Measurements from ENCODE around the gene STRIP1. TPM values are rescaled to one million over a fixed set of nuclear protein-coding genes. Genes with fewer than 3 reads are reported as not detected.
"Not testable (repeated sequence)": the region's sequence is repeated elsewhere in the genome, so short reads cannot be mapped to it uniquely, and the experiment has no call there.

Gene STRIP1
- total RNA-seq, 1 experiment from 2014 or later: 22.5 TPM

GRCh38 chr1:110068646-110069403 lies 34.4 kb downstream of the STRIP1 start:
- no peak for DNase-seq (ENCODE audit: extremely low read depth, low read depth)

GRCh38 chr1:110069404-110070281 lies 35.2 kb downstream of the STRIP1 start:
- no peak for DNase-seq (ENCODE audit: extremely low read depth, low read depth)

- no peak for DNase-seq (ENCODE audit: extremely low read depth, low read depth)
Measured at GRCh38 chr1:110070282-110070669, 35.9 kb downstream of the STRIP1 start.

- no peak for DNase-seq (ENCODE audit: extremely low read depth, low read depth)
Measured at GRCh38 chr1:110070671-110071242, 36.3 kb downstream of the STRIP1 start, which contains the start of gene ALX3. Gene ALX3 (minus strand): TSS chr1:110070672. CDS start chr1:110070612, 60 bp downstream.

- DNase-seq (ENCODE audit: extremely low read depth, low read depth): no peak
Measured at GRCh38 chr1:110074166-110074565, 39.7 kb downstream of the STRIP1 start.

GRCh38 chr1:110076789-110077500 lies 42.5 kb downstream of the STRIP1 start:
- no peak for DNase-seq (ENCODE audit: extremely low read depth, low read depth)

GRCh38 chr1:110079995-110080394 lies 45.6 kb downstream of the STRIP1 start:
- DNase-seq (ENCODE audit: extremely low read depth, low read depth): not testable (repeated sequence)

GRCh38 chr1:110081061-110081460 lies 46.6 kb downstream of the STRIP1 start:
- no peak for DNase-seq (ENCODE audit: extremely low read depth, low read depth)

- DNase-seq (ENCODE audit: extremely low read depth, low read depth): no peak
Measured at GRCh38 chr1:110082477-110082876, 48.1 kb downstream of the STRIP1 start.

- DNase-seq (ENCODE audit: extremely low read depth, low read depth): no peak
Measured at GRCh38 chr1:110083061-110083865, 48.8 kb downstream of the STRIP1 start.

- DNase-seq (ENCODE audit: extremely low read depth, low read depth): no peak
Measured at GRCh38 chr1:110083866-110084226, 49.4 kb downstream of the STRIP1 start.

GRCh38 chr1:110084227-110085078 lies 50.0 kb downstream of the STRIP1 start:
- DNase-seq (ENCODE audit: extremely low read depth, low read depth): no peak

GRCh38 chr1:110085671-110086070 lies 51.2 kb downstream of the STRIP1 start:
- DNase-seq (ENCODE audit: extremely low read depth, low read depth): no peak

GRCh38 chr1:110086961-110087360 lies 52.5 kb downstream of the STRIP1 start:
- DNase-seq (ENCODE audit: extremely low read depth, low read depth): no peak

GRCh38 chr1:110087812-110088738 lies 53.7 kb downstream of the STRIP1 start:
- peak; percentile 36 for DNase-seq (ENCODE audit: extremely low read depth, low read depth)

GRCh38 chr1:110088739-110089316 lies 54.4 kb downstream of the STRIP1 start:
- no peak for DNase-seq (ENCODE audit: extremely low read depth, low read depth)

GRCh38 chr1:110089561-110090275 lies 55.3 kb downstream of the STRIP1 start:
- DNase-seq (ENCODE audit: extremely low read depth, low read depth): no peak

Data from NCI-H460 (cell line).